ENCODE data around the gene MYLK4.
A peak's percentile ranks its signal among the peaks of the same experiment; 100 is the strongest.

The MYLK4 gene

GRCh38 chr6:2688401-2689064 is 62.2 kb downstream of the MYLK4 start:
- no peak for DNase-seq

- no peak for DNase-seq
Observed at GRCh38 chr6:2687456-2687855, 63.3 kb downstream of the MYLK4 start.

GRCh38 chr6:2686515-2686914 is 64.2 kb downstream of the MYLK4 start:
- DNase-seq = no peak

GRCh38 chr6:2684766-2685754 is 65.7 kb downstream of the MYLK4 start:
- no peak for DNase-seq

DNA sequence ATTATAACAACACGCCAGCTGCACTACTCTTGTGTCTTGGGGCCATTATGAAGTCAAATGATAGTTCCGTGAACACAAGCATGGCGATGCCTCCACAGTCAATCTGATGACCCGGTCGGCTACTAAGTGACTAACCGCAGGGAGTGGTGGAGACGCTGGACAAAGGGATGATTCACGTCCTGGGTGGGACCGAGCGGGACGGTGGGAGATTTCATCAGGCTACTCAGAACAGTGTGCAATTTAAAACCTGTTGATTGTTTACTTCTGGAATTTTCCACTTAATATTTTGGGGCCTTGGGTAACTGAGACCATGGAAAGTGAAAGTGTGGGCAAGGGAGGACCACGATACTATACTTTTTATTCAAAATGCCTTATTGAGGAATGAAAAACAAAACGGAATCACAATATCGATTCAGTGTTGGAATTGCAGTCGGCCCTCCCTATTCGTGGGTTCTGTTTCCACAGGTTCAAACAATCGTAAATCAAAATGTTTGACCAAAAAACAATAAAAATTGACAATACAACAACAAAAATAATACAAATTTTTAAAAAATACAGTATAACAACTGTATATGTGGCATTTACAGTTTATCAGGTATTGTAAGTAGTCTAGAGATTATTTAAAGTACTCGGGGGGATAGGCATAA is 66.5 kb downstream of the MYLK4 start:
- DNase-seq = no peak

DNA sequence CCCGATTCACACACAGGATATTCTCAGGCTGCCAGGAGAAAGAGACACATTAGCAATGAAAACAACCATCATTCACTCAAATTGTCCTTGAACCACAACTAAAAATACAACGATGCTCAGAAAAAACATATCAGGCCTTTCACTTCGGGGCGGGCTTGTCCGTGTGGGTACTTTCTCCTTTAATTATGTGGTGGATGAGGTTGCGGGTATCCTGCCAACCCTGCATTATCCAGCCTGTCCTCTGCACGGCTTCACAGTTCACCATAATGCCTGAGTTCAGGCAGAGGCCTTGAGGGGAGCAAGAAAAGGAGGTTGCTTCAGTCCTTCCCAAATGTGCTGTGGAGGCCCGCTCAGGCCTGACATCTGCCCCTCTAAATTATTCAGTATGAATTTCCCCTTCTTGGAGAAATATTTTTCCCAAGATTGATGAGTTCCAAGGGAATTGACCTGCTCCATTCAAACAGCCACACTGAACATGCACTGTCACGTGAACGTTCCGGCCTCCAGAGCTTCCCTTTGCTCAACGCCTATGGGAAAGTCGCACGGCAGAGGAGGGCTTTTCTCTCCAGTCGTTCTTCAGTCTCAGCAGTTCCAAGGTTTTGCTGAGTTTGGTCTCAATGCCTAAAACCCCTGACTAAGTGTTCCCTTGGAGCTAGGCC is 70.3 kb downstream of the MYLK4 start:
- no peak for DNase-seq

DNA sequence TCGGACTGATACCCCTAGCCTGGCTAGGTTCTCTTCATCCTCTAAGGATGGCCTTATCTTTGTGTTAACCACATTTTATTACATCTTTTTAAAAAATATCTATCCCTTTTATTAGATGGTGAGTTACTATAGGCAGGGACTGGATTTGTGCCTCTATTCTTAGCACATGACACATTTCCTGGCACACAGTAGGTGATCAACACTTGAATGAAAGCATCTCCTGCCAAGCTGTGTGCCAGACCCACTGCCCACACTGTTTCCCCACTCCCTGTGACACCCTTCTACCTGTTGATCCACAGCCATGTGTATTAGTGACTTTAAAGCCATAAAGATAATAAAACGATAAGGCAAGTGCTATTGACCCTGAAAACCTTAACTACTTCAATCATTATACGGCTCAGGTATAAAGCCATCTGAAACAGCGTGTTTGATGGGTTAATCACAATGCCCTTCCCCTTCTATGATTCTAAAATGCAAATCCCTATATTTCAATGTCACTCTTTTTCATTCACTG is 73.6 kb downstream of the MYLK4 start:
- DNase-seq = no peak

- no peak for DNase-seq
Observed at GRCh38 chr6:2676048-2676447, 74.7 kb downstream of the MYLK4 start.

DNA sequence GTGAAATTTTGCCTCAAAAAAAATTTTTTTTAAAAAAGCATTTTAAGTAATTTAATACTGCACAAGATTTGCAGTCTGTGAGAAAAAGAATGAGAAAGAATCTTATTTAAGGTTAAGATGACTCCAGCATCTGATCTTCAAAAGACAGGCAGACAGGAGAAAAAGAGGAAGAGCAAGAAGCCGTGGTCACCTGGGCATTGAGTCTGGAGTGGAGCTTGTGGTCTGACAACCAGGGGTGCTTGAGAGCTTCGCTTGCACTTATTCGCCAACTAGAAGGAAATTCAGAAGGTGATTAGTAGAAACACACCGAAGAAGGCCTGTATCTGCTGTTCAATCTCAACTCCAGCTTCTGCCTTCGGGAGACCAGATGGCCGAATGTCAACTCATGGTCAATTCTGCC is 75.9 kb downstream of the MYLK4 start:
- no peak for DNase-seq

GRCh38 chr6:2669067-2669700 is 81.5 kb downstream of the MYLK4 start:
- DNase-seq = no peak

- no peak for DNase-seq
Observed at GRCh38 chr6:2667617-2668016, 83.1 kb downstream of the MYLK4 start.

- no peak for DNase-seq
Observed at GRCh38 chr6:2666906-2667575, 83.7 kb downstream of the MYLK4 start.

- DNase-seq = no peak
Observed at GRCh38 chr6:2665146-2666070, 85.3 kb downstream of the MYLK4 start.

- peak; percentile 14 for DNase-seq
Observed at GRCh38 chr6:2663123-2663522, 87.6 kb downstream of the MYLK4 start.

DNA sequence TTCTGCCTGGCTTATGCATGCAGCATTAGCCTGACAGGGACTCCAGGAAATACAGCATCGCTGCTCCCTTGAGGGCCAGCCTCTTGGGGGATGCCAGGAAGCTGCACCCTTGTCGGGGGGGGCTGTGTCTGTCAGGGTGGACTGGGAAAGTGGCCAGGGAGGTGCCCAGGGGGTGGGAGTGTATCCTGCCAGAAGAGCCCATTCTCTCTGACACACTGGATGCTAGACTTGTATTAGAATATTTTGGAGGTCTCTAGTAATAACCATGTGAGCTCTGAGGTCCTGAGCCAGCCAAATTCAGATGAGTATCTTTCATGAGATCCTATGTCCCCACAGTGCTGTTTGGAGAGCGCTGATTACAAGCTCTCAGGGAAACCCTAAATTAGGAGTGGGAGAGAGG is 89.1 kb downstream of the MYLK4 start:
- DNase-seq = no peak

GRCh38 chr6:2659882-2660281 is 90.8 kb downstream of the MYLK4 start:
- no peak for DNase-seq

GRCh38 chr6:2659381-2659780 is 91.3 kb downstream of the MYLK4 start:
- DNase-seq = no peak

DNA sequence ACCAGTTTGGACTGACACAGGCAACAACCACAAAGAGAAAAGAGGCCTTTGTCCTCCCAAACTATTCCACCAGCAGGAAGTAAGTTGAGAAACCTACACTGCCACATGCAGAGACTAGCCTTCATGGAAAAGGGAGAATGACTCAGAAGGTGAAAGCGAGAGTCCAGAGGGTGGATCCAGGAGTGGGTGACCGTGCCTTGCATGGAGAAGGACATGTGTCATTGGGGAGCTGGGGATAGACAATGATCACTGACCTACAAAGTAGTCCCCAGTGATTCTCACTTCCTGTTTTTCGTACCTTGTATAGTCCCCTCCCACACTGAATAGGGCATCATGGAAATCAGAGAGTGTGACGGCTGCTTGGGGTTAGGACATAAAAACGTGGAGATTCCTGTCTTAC is 91.9 kb downstream of the MYLK4 start:
- peak; percentile 6 for DNase-seq

GRCh38 chr6:2656460-2657079 is 94.2 kb downstream of the MYLK4 start:
- no peak for DNase-seq

DNA sequence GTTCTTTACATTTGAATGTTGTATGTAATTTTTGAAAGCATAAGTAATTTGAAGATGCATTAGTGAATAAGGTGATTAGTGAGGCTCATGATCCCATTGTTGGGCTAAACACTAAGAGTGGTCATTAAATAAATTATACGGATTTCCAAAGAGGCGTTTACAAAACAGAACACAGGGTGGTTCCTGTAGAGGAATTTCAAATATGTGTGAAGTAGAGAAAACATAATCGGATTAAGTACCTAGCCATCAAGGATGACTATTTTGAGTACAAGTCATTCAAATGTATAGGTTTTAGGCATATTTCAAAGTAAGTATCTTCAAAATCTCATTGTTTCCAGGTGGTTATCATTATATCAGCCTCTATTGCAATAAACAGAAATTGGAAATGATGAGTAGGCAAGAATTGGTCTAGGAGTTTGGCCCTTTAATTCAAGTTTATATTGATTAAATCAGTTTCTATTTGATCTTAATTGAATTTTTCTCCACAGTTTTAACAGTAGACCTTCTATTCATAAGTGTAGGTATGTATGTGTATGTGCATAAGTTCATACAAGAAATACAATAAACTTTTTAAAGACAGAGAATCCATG is 94.8 kb downstream of the MYLK4 start:
- no peak for DNase-seq
